ENCODE results near the gene LIPA. TPM values are rescaled to one million over a fixed set of nuclear protein-coding genes. Genes with fewer than 3 reads are reported as not detected.
"Not testable (repeated sequence)": the region's sequence is repeated elsewhere in the genome, so short reads cannot be mapped to it uniquely, and the experiment has no call there.

LIPA gene
- total RNA-seq, 2 donors from 2014 or later, result 25.6 to 37.2 TPM

DNA sequence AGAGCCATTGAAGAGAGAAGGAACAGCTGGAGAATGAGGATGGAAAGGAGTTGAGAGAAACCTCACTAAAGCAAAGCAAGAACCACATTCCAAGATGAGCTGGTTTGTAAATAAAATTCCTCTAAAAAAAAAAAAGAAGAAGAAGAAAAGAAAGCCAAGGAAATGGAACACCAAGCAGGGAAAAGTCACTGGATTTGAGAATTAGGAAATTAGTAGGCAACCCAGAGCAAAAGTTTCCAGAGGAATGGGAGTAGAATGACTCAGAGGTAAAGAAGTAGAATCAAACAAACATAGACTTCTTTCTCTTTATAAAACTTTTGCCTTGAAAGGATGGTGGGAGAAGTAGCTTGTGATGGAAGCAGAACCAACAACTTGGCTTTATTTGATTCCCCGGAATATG, 48.3 kb downstream of the LIPA start:
- no peaks in the 10 kb centered on the region for H3K4me1 ChIP-seq (replicated peaks)
- H3K4me3 ChIP-seq, result no peak overlapping the region
- TF ChIP-seq POLR2A (IDR thresholded peaks at IDR 0.05), result no peak
- TF ChIP-seq POLR2AphosphoS5 (IDR thresholded peaks at IDR 0.05), result no peak
- TF ChIP-seq, protein P1, sequence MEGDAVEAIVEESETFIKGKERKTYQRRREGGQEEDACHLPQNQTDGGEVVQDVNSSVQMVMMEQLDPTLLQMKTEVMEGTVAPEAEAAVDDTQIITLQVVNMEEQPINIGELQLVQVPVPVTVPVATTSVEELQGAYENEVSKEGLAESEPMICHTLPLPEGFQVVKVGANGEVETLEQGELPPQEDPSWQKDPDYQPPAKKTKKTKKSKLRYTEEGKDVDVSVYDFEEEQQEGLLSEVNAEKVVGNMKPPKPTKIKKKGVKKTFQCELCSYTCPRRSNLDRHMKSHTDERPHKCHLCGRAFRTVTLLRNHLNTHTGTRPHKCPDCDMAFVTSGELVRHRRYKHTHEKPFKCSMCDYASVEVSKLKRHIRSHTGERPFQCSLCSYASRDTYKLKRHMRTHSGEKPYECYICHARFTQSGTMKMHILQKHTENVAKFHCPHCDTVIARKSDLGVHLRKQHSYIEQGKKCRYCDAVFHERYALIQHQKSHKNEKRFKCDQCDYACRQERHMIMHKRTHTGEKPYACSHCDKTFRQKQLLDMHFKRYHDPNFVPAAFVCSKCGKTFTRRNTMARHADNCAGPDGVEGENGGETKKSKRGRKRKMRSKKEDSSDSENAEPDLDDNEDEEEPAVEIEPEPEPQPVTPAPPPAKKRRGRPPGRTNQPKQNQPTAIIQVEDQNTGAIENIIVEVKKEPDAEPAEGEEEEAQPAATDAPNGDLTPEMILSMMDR (IDR thresholded peaks at IDR 0.05), result no peak
- no peak overlapping the region for H3K27ac ChIP-seq
- 82% methylated on average over 1 of the region's 1 CpG for WGBS
- H3K9me3 ChIP-seq, result no peaks in the 10 kb centered on the region
- no peaks in the 10 kb centered on the region for H3K27me3 ChIP-seq (replicated peaks; ENCODE audit: insufficient read depth)
- no peak for DNase-seq (ENCODE audit: low spot score)
- H3K36me3 ChIP-seq, result no peaks in the 10 kb centered on the region
- intact Hi-C loops (cut with DNase I), result no loop called here

DNA sequence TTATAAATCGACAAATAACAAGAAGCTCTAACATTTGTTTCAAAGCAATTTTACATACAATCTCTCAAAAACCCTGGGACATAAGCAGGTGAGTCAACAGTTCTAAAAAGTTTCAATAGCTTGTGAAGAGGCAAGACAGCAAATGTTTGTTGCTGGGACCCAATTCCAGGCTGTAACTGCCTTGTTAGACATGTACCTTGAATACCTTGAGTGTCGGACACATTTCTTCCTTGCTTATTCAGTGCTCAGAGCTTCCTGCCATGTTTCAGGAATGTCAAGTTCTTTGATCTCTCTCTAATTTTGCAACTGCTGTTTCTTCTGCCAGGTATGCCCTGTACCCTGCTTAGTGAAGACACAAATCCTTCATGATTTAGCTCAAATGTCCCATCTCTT, 49.5 kb downstream of the LIPA start:
- H3K4me3 ChIP-seq, result no peak overlapping the region
- intact Hi-C loops (cut with DNase I), result no loop called here

DNA sequence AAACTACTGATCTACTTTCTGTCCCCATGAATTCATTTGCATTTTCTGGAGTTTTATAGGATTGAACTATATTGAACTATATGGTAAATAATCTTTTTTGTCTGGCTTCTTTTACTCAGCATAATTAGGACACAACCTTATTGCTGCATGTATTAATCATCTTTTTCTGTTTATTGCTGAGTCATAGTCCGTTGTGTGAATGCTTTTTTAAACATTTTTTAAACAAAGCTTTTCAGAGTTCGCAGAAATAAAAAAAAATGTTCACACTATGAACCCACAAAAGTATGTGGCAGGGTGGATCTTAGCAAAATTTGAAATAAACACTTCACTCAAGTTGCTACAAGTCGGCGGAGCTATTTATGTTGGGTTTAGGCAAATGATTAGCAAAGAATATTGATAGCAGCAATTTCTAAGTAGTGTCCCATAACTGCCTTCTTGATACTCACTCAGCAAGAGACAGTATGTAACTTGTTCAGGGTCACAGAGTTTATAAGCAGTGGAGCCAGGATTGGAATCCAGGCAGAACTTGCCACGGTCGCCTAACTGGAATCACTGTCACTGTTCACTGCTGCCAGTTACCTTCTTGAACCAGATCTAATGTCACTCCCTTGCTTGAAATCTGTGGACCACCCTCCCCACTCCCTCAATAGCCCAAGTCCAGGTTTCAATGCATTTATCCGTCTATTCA, 50.1 kb downstream of the LIPA start:
- TF ChIP-seq POLR2AphosphoS5 (IDR thresholded peaks at IDR 0.05), result no peak
- TF ChIP-seq POLR2A (IDR thresholded peaks at IDR 0.05), result no peak
- TF ChIP-seq, protein P1 (IDR thresholded peaks at IDR 0.05), result no peak
- no peaks in the 10 kb centered on the region for H3K36me3 ChIP-seq
- no peaks in the 10 kb centered on the region for H3K27me3 ChIP-seq (replicated peaks; ENCODE audit: insufficient read depth)
- intact Hi-C loops (cut with DNase I), result no loop called here
- no peak overlapping the region for H3K4me3 ChIP-seq
- no peaks in the 10 kb centered on the region for H3K4me1 ChIP-seq (replicated peaks)
- WGBS, result 53% methylated on average over 7 of the region's 7 CpGs
- no peak for DNase-seq (ENCODE audit: low spot score)
- H3K27ac ChIP-seq, result no peak overlapping the region
- H3K9me3 ChIP-seq, result no peaks in the 10 kb centered on the region

More for the DNA sequence above, 49.5 kb downstream of the LIPA start:
- 57% methylated on average over 2 of the region's 2 CpGs for WGBS
- DNase-seq (ENCODE audit: low spot score), result no peak
- Histone ChIP-seq H3K27ac (no peak overlapping the region), H3K9me3 (no peaks in the 10 kb centered on the region), H3K36me3 (no peaks in the 10 kb centered on the region), H3K27me3 (replicated peaks; ENCODE audit: insufficient read depth) (no peaks in the 10 kb centered on the region), H3K4me1 (replicated peaks) (no peaks in the 10 kb centered on the region)
- TF ChIP-seq, protein P1 (IDR thresholded peaks at IDR 0.05), result no peak

DNA sequence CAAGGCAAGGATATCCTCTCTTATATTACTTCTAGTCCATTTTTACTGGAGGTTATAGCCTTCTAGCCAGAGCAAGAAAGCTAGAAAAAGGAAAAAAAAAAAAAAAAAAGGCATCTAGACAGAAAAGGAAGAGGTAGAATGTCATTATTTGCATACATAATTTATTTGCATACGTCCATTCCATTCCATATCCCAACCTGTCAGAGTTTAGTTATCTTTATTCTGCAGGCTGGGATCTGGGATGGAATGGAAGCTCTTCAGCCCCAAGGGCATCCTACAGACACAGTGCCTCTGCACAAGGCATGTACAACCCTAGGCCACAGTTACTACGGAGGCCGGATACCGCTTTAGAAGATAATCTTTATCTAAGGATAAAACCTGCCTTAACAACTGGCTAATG, 54.1 kb downstream of the LIPA start:
- H3K4me3 ChIP-seq, result no peak overlapping the region
- no peak for DNase-seq (ENCODE audit: low spot score)
- H3K27ac ChIP-seq, result no peak overlapping the region
- intact Hi-C loops (cut with DNase I), result no loop called here
- H3K9me3 ChIP-seq, result no peaks in the 10 kb centered on the region
- no peaks in the 10 kb centered on the region for H3K36me3 ChIP-seq
- TF ChIP-seq POLR2AphosphoS5 (IDR thresholded peaks at IDR 0.05), result no peak
- TF ChIP-seq, protein P1 (IDR thresholded peaks at IDR 0.05), result no peak
- no peak for TF ChIP-seq POLR2A (IDR thresholded peaks at IDR 0.05)
- H3K27me3 ChIP-seq (replicated peaks; ENCODE audit: insufficient read depth), result no peaks in the 10 kb centered on the region
- no peaks in the 10 kb centered on the region for H3K4me1 ChIP-seq (replicated peaks)
- 83% methylated on average over 4 of the region's 4 CpGs for WGBS

DNA sequence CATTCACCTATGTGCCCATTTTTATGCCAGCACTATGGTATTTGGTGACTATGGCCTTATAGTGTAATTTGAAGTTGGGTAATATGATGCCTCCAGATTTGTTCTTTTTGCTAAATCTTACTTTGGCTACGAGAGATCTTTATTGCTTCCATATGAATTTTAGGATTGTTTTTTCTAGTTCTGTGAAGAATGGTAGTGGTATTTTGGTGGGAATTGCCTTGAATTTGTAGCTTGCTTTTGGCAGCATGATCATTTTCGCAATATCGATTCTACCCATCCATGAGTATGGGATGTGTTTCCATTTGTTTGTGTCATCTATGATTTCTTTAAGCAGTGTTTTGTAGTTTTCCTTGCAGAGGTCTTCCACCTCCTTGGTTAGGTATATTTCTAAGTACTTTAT, 60.3 kb downstream of the LIPA start:
- intact Hi-C loops (cut with DNase I); DNase-seq (ENCODE audit: low spot score): not testable (repeated sequence)
- 97% methylated on average over 3 of the region's 3 CpGs for WGBS

More for the DNA sequence above, 60.3 kb downstream of the LIPA start:
- H3K27me3 ChIP-seq (replicated peaks; ENCODE audit: insufficient read depth); H3K36me3 ChIP-seq; H3K9me3 ChIP-seq; H3K27ac ChIP-seq; H3K4me1 ChIP-seq (replicated peaks); H3K4me3 ChIP-seq: not testable (repeated sequence)
